22Rv1 (cell line): Measurements from ENCODE around the gene CEP131.

Source experiments
- ZFX ChIP-seq: fragments of 450-650 bp; IDR thresholded peaks from 2 replicates; pipeline ENCODE4 v1.6.1; 2017; ENCODE audit warnings: antibody characterized with exemption, borderline replicate concordance
- TF ChIP-seq, protein P1 (sequence below): fragments of 450-650 bp; IDR thresholded peaks from 2 replicates; pipeline ENCODE4 v1.5.1; 2017; ENCODE audit warnings: mild to moderate bottlenecking

- TF ChIP-seq, protein P1, sequence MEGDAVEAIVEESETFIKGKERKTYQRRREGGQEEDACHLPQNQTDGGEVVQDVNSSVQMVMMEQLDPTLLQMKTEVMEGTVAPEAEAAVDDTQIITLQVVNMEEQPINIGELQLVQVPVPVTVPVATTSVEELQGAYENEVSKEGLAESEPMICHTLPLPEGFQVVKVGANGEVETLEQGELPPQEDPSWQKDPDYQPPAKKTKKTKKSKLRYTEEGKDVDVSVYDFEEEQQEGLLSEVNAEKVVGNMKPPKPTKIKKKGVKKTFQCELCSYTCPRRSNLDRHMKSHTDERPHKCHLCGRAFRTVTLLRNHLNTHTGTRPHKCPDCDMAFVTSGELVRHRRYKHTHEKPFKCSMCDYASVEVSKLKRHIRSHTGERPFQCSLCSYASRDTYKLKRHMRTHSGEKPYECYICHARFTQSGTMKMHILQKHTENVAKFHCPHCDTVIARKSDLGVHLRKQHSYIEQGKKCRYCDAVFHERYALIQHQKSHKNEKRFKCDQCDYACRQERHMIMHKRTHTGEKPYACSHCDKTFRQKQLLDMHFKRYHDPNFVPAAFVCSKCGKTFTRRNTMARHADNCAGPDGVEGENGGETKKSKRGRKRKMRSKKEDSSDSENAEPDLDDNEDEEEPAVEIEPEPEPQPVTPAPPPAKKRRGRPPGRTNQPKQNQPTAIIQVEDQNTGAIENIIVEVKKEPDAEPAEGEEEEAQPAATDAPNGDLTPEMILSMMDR = no peak
- TF ChIP-seq ZFX = no peak
Observed at GRCh38 chr17:81261582-81262336, 39.0 kb upstream of the CEP131 start.
